ENCODE results near the gene DARS2. TPM values are rescaled to one million over a fixed set of nuclear protein-coding genes. Genes with fewer than 3 reads are reported as not detected.
A peak's percentile ranks its signal among the peaks of the same experiment; 100 is the strongest.

Gene DARS2
- total and polyA plus RNA-seq, 10 of the 15 experiments (the other 5 are each of a cell fraction or from before 2014, with no cell fraction given) = 23.9 to 69.7 (median 37.3) TPM

DNA sequence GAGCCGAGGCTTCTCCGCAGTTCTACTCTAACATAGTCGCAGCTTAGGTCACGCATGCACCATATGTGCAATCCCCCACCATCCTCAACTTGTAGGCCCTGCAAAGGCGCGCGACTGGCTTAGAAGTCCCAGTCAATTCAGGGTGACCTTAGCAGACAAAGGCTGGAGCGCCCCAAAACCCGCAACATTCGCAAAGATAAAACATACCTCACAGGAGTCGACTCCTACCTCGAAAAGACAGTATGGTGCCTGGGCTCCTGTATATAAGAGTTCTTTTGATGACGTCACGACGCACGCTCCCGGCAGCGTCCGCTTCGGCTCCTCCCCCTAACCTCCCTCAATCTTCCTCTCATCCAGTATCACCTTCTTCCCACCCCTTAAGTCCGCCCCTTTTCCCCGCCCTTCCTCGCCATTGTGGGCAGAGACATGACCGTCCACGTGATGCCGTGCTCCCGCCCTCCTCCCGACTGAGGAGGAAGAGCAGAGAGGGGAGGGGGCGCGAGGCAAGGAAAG is 43.3 kb downstream of the DARS2 start, which contains the start of gene GAS5 (continued):
- TF ChIP-seq SMARCA5 (IDR thresholded peaks at IDR 0.05) (peak; percentile 10; the same call in 1 of the 2 replicates), EZH2 (IDR thresholded peaks at IDR 0.05; ENCODE audit: borderline replicate concordance, control insufficient read depth, low read depth, low read length) (no peak), TBL1XR1 (IDR thresholded peaks at IDR 0.05; ENCODE audit: low read depth, low read length) (no peak), BHLHE40 (IDR thresholded peaks at IDR 0.05; ENCODE audit: borderline replicate concordance in 1 of 2, low read depth in 2 of 2, low read length in 1 of 2) (peak in 1 of 2 experiments; percentile 60; a peak in 1 of 4 replicates), CBX5 (IDR thresholded peaks at IDR 0.05; ENCODE audit: low read depth) (no peak), EED (IDR thresholded peaks at IDR 0.05; ENCODE audit: low read depth) (no peak), ZNF207 (IDR thresholded peaks at IDR 0.05; ENCODE audit: borderline replicate concordance) (peak; percentile 95; the same call in 1 of the 2 replicates), NRF1 (conservative IDR thresholded peaks at IDR 0.05; ENCODE audit: low read depth, low read length) (no peak), KDM1A (IDR thresholded peaks at IDR 0.05; ENCODE audit: borderline replicate concordance) (no peak), FOS (IDR thresholded peaks at IDR 0.05; ENCODE audit: borderline replicate concordance, extremely low read depth, insufficient read length) (no peak), SIN3A (IDR thresholded peaks at IDR 0.05; ENCODE audit: low read depth, low read length) (peak; percentile 81; the same call in 1 of the 2 replicates), RUNX3 (IDR thresholded peaks at IDR 0.05; ENCODE audit: low read length) (peak; percentile 92), POU2F2 (IDR thresholded peaks at IDR 0.05; ENCODE audit: borderline replicate concordance, low read depth, low read length) (peak; percentile 98), CREM (IDR thresholded peaks at IDR 0.05; ENCODE audit: low read depth) (peak; percentile 95), ZNF24 (IDR thresholded peaks at IDR 0.05) (no peak), IKZF2 (IDR thresholded peaks at IDR 0.05) (peak in 1 of 2 experiments; percentile 71; a peak in 1 of 4 replicates), ESRRA (IDR thresholded peaks at IDR 0.05; ENCODE audit: low read length) (no peak), KAT2A (conservative IDR thresholded peaks at IDR 0.05; ENCODE audit: control insufficient read depth, low read depth, low read length) (no peak), IKZF1 (conservative IDR thresholded peaks at IDR 0.05) (no peak), MYB (IDR thresholded peaks at IDR 0.05; ENCODE audit: borderline replicate concordance, low read depth, low read length) (no peak), RBBP5 (conservative IDR thresholded peaks at IDR 0.05) (peak; percentile 94; the same call in 1 of the 2 replicates), TARDBP (IDR thresholded peaks at IDR 0.05; ENCODE audit: borderline replicate concordance) (peak; percentile 25; the same call in 1 of the 2 replicates)
- TF ChIP-seq, protein P1, sequence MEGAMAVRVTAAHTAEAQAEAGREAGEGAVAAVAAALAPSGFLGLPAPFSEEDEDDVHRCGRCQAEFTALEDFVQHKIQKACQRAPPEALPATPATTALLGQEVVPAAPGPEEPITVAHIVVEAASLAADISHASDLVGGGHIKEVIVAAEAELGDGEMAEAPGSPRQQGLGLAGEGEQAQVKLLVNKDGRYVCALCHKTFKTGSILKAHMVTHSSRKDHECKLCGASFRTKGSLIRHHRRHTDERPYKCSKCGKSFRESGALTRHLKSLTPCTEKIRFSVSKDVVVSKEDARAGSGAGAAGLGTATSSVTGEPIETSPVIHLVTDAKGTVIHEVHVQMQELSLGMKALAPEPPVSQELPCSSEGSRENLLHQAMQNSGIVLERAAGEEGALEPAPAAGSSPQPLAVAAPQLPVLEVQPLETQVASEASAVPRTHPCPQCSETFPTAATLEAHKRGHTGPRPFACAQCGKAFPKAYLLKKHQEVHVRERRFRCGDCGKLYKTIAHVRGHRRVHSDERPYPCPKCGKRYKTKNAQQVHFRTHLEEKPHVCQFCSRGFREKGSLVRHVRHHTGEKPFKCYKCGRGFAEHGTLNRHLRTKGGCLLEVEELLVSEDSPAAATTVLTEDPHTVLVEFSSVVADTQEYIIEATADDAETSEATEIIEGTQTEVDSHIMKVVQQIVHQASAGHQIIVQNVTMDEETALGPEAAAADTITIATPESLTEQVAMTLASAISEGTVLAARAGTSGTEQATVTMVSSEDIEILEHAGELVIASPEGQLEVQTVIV (IDR thresholded peaks at IDR 0.05; ENCODE audit: borderline replicate concordance, partially characterized antibody) = no peak
- TF ChIP-seq, protein P2, sequence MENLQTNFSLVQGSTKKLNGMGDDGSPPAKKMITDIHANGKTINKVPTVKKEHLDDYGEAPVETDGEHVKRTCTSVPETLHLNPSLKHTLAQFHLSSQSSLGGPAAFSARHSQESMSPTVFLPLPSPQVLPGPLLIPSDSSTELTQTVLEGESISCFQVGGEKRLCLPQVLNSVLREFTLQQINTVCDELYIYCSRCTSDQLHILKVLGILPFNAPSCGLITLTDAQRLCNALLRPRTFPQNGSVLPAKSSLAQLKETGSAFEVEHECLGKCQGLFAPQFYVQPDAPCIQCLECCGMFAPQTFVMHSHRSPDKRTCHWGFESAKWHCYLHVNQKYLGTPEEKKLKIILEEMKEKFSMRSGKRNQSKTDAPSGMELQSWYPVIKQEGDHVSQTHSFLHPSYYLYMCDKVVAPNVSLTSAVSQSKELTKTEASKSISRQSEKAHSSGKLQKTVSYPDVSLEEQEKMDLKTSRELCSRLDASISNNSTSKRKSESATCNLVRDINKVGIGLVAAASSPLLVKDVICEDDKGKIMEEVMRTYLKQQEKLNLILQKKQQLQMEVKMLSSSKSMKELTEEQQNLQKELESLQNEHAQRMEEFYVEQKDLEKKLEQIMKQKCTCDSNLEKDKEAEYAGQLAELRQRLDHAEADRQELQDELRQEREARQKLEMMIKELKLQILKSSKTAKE (IDR thresholded peaks at IDR 0.05; ENCODE audit: low read depth, poor library complexity, severe bottlenecking) = peak; percentile 76
- TF ChIP-seq, protein P3, sequence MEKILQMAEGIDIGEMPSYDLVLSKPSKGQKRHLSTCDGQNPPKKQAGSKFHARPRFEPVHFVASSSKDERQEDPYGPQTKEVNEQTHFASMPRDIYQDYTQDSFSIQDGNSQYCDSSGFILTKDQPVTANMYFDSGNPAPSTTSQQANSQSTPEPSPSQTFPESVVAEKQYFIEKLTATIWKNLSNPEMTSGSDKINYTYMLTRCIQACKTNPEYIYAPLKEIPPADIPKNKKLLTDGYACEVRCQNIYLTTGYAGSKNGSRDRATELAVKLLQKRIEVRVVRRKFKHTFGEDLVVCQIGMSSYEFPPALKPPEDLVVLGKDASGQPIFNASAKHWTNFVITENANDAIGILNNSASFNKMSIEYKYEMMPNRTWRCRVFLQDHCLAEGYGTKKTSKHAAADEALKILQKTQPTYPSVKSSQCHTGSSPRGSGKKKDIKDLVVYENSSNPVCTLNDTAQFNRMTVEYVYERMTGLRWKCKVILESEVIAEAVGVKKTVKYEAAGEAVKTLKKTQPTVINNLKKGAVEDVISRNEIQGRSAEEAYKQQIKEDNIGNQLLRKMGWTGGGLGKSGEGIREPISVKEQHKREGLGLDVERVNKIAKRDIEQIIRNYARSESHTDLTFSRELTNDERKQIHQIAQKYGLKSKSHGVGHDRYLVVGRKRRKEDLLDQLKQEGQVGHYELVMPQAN (conservative IDR thresholded peaks at IDR 0.05) = peak; percentile 95
- TF ChIP-seq, protein P4, sequence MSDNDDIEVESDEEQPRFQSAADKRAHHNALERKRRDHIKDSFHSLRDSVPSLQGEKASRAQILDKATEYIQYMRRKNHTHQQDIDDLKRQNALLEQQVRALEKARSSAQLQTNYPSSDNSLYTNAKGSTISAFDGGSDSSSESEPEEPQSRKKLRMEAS (IDR thresholded peaks at IDR 0.05; ENCODE audit: low read depth, low read length) = peak; percentile 84

Measured in GM12878 (cell line).